Astrocyte (in vitro differentiated cells and primary cell): ENCODE measurements around the gene DIAPH2. TPM values are rescaled to one million over a fixed set of nuclear protein-coding genes. Genes with fewer than 3 reads are reported as not detected.

Source experiments
- DNase-seq: peaks from one replicate; pipeline ENCODE4 v3.0.0-alpha.2; 2010; ENCODE audit warnings: low read depth
- FAIRE-seq: peaks from 2 replicates; lab custom pipeline; 2011; peaks lifted over from hg19 to GRCh38; lab: Jason Lieb, UNC
- H2AFZ ChIP-seq: 2 replicates; pipeline ENCODE4 v1.6.0; 2012; ENCODE audit warnings: low read depth, low read length, inconsistent platforms
- H3K27ac ChIP-seq: 2 replicates; pipeline ENCODE4 v1.5.1; 2011; ENCODE audit warnings: low read depth, low read length, inconsistent platforms
- H3K27me3 ChIP-seq: 2 replicates; pipeline ENCODE4 v1.6.0; 2011; ENCODE audit warnings: low read length, inconsistent platforms; ENCODE audit not compliant: insufficient read depth
- H3K36me3 ChIP-seq: 2 replicates; pipeline ENCODE4 v1.5.1; 2011; ENCODE audit warnings: low read length, inconsistent platforms; ENCODE audit not compliant: insufficient read depth
- H3K4me1 ChIP-seq: 2 replicates; pipeline ENCODE4 v1.5.1; 2011; ENCODE audit warnings: low read length, inconsistent platforms; ENCODE audit not compliant: insufficient read depth
- H3K4me2 ChIP-seq: 2 replicates; pipeline ENCODE4 v1.6.0; 2012; ENCODE audit warnings: low read length, inconsistent platforms
- H3K4me3 ChIP-seq: 2 replicates; pipeline ENCODE4 v1.5.1; 2011; ENCODE audit warnings: low read depth, mild to moderate bottlenecking, low read length, inconsistent platforms; ENCODE audit not compliant: insufficient read depth
- H3K79me2 ChIP-seq: 2 replicates; pipeline ENCODE4 v1.6.0; 2012; ENCODE audit warnings: mild to moderate bottlenecking, low read length, inconsistent platforms; ENCODE audit not compliant: insufficient read depth
- H3K9ac ChIP-seq: 2 replicates; pipeline ENCODE4 v1.6.0; 2012; ENCODE audit warnings: mild to moderate bottlenecking, low read length, inconsistent platforms
- H3K9me3 ChIP-seq: 2 replicates; pipeline ENCODE4 v1.5.1; 2012; ENCODE audit warnings: low read depth, mild to moderate bottlenecking, low read length, inconsistent platforms; ENCODE audit not compliant: insufficient read depth
- H4K20me1 ChIP-seq: 2 replicates; pipeline ENCODE4 v1.6.0; 2012; ENCODE audit warnings: low read length, inconsistent platforms; ENCODE audit not compliant: insufficient read depth
- H3K27ac Mint-ChIP-seq: one replicate; pipeline ENCODE4 v1.8.0; 2021; ENCODE audit warnings: mild to moderate bottlenecking, mixed read lengths; ENCODE audit not compliant: unreplicated experiment
- H3K27me3 Mint-ChIP-seq: one replicate; pipeline ENCODE4 v1.8.0; 2021; ENCODE audit warnings: low read depth, mixed read lengths; ENCODE audit not compliant: unreplicated experiment
- H3K36me3 Mint-ChIP-seq: one replicate; pipeline ENCODE4 v1.8.0; 2021; ENCODE audit warnings: low read depth, mixed read lengths; ENCODE audit not compliant: unreplicated experiment
- H3K4me1 Mint-ChIP-seq: one replicate; pipeline ENCODE4 v1.8.0; 2021; ENCODE audit warnings: low read depth, mixed read lengths; ENCODE audit not compliant: unreplicated experiment
- H3K4me3 Mint-ChIP-seq: one replicate; pipeline ENCODE4 v1.8.0; 2021; ENCODE audit warnings: mild to moderate bottlenecking, moderate library complexity, mixed read lengths; ENCODE audit not compliant: unreplicated experiment
- H3K9me3 Mint-ChIP-seq: one replicate; pipeline ENCODE4 v1.8.0; 2021; ENCODE audit warnings: mild to moderate bottlenecking, mixed read lengths; ENCODE audit not compliant: unreplicated experiment
- CTCF ChIP-seq: IDR thresholded peaks from 2 replicates; pipeline ENCODE4 v1.5.1; 2011; ENCODE audit warnings: low read depth, mild to moderate bottlenecking, inconsistent platforms, low read length, moderate library complexity; ENCODE audit not compliant: insufficient read depth
- EZH2 ChIP-seq: IDR thresholded peaks from 2 replicates; pipeline ENCODE4 v1.6.1; 2012; ENCODE audit warnings: mild to moderate bottlenecking, low read length, inconsistent platforms; ENCODE audit not compliant: insufficient read depth
- total RNA-seq: library from RNA; stranded (reverse); gene quantifications from 2 replicates; pipeline ENCODE4 v1.2.1, GENCODE V29; 2021

Gene DIAPH2
- total RNA-seq, 1 donor from 2014 or later: 9.8 TPM

GRCh38 chrX:97215186-97215585 lies 530.5 kb downstream of the DIAPH2 start:
- H3K27me3 Mint-ChIP-seq: no peaks in the 10 kb centered on the region
- DNase-seq (peak; percentile 16), FAIRE-seq (peak; percentile 82)
- Histone ChIP-seq H3K27me3 (no peaks in the 10 kb centered on the region), H4K20me1 (no peaks in the 10 kb centered on the region), H3K9me3 (no peaks in the 10 kb centered on the region), H3K79me2 (no peaks in the 10 kb centered on the region), H2AFZ (no peak overlapping the region), H3K36me3 (no peaks in the 10 kb centered on the region), H3K9ac (no peak overlapping the region), H3K4me2 (no peak overlapping the region), H3K4me1 (no peaks in the 10 kb centered on the region), H3K4me3 (no peak overlapping the region), H3K27ac (no peak overlapping the region)
- H3K4me3 Mint-ChIP-seq: no peak overlapping the region
- H3K36me3 Mint-ChIP-seq: no peaks in the 10 kb centered on the region
- no peaks in the 10 kb centered on the region for H3K4me1 Mint-ChIP-seq
- no peak overlapping the region for H3K27ac Mint-ChIP-seq
- H3K9me3 Mint-ChIP-seq: no peaks in the 10 kb centered on the region
- no peak for TF ChIP-seq CTCF
- no peak for TF ChIP-seq EZH2

GRCh38 chrX:97224148-97224547 lies 539.5 kb downstream of the DIAPH2 start:
- H3K9ac ChIP-seq: no peak overlapping the region
- TF ChIP-seq CTCF (no peak), EZH2 (no peak)
- H3K4me3 ChIP-seq: no peak overlapping the region
- Mint-ChIP-seq H3K27me3 (no peaks in the 10 kb centered on the region), H3K9me3 (no peaks in the 10 kb centered on the region), H3K4me3 (no peak overlapping the region), H3K36me3 (no peaks in the 10 kb centered on the region), H3K27ac (no peak overlapping the region), H3K4me1 (peaks cover under 1% of the 10 kb centered on the region)
- H3K79me2 ChIP-seq: no peaks in the 10 kb centered on the region
- DNase-seq: no peak
- H3K9me3 ChIP-seq: no peaks in the 10 kb centered on the region
- no peaks in the 10 kb centered on the region for H3K27me3 ChIP-seq
- no peaks in the 10 kb centered on the region for H3K36me3 ChIP-seq
- H2AFZ ChIP-seq: no peak overlapping the region
- H3K4me2 ChIP-seq: no peak overlapping the region
- no peak overlapping the region for H3K27ac ChIP-seq
- H4K20me1 ChIP-seq: no peaks in the 10 kb centered on the region
- FAIRE-seq: peak; percentile 79
- H3K4me1 ChIP-seq: no peaks in the 10 kb centered on the region

GRCh38 chrX:97229318-97229717 lies 544.7 kb downstream of the DIAPH2 start:
- Histone ChIP-seq H3K9ac (no peak overlapping the region), H3K4me2 (no peak overlapping the region), H3K79me2 (no peaks in the 10 kb centered on the region), H3K36me3 (no peaks in the 10 kb centered on the region), H3K4me1 (no peaks in the 10 kb centered on the region), H3K9me3 (no peaks in the 10 kb centered on the region), H3K4me3 (no peak overlapping the region), H3K27ac (no peak overlapping the region), H3K27me3 (no peaks in the 10 kb centered on the region), H2AFZ (no peak overlapping the region), H4K20me1 (no peaks in the 10 kb centered on the region)
- FAIRE-seq (no peak), DNase-seq (no peak)
- no peak overlapping the region for H3K27ac Mint-ChIP-seq
- H3K4me3 Mint-ChIP-seq: no peak overlapping the region
- no peak for TF ChIP-seq EZH2
- TF ChIP-seq CTCF: no peak
- no peaks in the 10 kb centered on the region for H3K27me3 Mint-ChIP-seq
- peaks cover 2% of the 10 kb centered on the region for H3K4me1 Mint-ChIP-seq
- peaks cover 2% of the 10 kb centered on the region for H3K9me3 Mint-ChIP-seq
- H3K36me3 Mint-ChIP-seq: no peaks in the 10 kb centered on the region
